ENCODE results near the gene SLC26A1.

SLC26A1 gene

DNA sequence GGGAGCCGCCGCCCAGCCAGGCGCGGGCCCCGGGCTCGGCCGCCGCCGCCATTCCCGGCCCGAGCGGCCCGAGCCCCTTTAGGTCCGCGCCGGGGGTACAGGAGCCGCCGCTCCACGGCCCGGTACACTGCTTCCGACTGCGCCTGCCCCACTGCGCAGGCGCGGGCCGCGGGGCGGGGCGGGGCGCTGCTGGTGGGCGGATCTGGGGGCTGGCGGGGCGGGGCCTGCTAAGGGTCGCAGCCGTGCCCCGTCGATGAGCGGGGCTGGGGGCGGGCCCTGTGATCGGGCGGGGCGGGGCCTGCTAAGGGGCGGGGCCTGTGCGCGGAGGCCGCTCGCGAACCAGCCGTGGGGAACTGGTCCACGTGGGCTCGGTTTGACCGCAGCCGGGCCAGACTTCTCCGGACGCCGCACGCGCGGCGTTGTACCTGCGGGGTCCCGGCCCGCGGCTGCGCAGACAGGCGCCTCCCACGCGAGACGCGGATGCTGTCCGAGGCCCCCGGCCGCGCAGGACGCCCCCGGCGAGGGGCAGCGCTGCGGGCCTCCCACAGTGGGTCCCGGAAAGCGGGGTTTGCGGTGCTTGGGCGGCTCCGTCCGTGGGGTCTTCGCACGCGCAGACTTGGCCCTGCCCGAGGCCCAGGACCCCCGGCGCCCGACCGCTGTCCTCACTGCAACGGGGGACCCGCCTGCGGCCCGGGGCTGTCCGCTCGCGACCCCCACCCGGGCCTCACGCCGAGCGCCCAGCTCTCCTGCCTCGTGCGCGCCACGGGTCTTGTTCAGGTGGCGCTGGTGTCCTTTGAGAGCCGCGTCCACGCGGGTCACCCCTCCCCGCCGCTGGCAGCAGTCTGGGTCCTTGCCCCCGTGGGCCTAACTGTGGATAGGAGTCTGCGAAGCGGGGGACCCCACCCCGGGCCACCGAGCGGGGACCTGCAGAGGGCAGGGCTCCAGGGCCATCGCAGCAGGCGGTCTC, 19.5 kb downstream of the SLC26A1 start, which contains the start of gene DGKQ:
Gene DGKQ (minus strand): TSS at position 139 of the 967 bp plus-strand sequence. CDS start 87 bp downstream, at position 52.
- Mint-ChIP-seq H3K27ac (ENCODE audit: low read depth) (peak within 1 kb of the TSS; percentile 35), H3K9me3 (no peaks in the 10 kb centered on the region), H3K4me1 (peaks cover 20% of the 10 kb centered on the region), H3K36me3 (ENCODE audit: insufficient read depth) (peaks cover 13% of the 10 kb centered on the region), H3K27me3 (no peaks in the 10 kb centered on the region), H3K4me3 (peak within 1 kb of the TSS; percentile 63)
- peak; percentile 74 to 83 for DNase-seq (ENCODE audit: low spot score in 2 of 2)
- ATAC-seq (replicated peaks; ENCODE audit: extremely low read depth, poor library complexity, severe bottlenecking): peak; percentile 51

DNA sequence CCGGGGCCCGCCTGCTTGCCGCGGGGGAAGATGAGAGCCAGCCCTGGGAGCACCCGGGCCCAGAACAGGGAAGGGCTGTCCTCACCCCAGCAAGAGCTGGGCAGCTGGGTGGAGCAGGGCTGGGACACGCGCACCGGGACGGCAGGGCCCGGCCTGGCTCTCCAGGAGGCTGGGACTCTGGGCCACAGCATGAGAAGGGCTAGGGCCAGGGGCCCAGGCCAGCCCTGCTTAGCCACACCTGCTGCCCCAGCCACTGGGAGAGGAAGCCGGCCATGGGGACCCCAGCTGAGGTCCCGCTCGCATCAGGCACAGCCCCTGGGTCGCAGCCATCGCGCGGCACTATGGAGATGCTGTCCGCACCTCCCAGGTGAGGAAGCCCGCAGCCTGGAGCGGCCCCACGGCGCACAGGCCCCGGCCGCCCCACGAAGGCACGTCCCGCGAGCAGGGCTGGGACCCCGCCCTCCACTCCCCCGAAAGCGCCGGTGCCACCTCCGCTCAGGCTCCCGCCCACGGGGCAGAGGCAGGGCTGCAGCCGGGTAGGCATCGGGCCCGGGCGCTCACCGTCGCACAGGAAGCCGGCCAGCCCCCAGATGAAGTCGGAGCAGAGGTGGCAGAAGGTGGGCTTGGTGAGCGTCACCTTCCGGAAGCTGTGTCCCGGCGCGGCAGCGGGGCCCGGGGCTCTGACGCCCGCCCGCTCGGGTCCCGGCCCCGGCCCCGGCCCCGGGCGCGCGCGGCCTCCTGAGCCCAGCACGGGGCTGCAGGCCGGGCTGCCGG, 20.4 kb downstream of the SLC26A1 start:
- ATAC-seq (replicated peaks; ENCODE audit: extremely low read depth, poor library complexity, severe bottlenecking) (peak; percentile 22), DNase-seq (ENCODE audit: low spot score in 2 of 2) (peak; percentile 37 to 63)
- no peaks in the 10 kb centered on the region for H3K9me3 Mint-ChIP-seq
- no peaks in the 10 kb centered on the region for H3K27me3 Mint-ChIP-seq
- H3K36me3 Mint-ChIP-seq (ENCODE audit: insufficient read depth): peaks cover 15% of the 10 kb centered on the region
- peak overlapping the region; percentile 63 for H3K4me3 Mint-ChIP-seq
- peaks cover 20% of the 10 kb centered on the region for H3K4me1 Mint-ChIP-seq
- H3K27ac Mint-ChIP-seq (ENCODE audit: low read depth): peak overlapping the region; percentile 35

DNA sequence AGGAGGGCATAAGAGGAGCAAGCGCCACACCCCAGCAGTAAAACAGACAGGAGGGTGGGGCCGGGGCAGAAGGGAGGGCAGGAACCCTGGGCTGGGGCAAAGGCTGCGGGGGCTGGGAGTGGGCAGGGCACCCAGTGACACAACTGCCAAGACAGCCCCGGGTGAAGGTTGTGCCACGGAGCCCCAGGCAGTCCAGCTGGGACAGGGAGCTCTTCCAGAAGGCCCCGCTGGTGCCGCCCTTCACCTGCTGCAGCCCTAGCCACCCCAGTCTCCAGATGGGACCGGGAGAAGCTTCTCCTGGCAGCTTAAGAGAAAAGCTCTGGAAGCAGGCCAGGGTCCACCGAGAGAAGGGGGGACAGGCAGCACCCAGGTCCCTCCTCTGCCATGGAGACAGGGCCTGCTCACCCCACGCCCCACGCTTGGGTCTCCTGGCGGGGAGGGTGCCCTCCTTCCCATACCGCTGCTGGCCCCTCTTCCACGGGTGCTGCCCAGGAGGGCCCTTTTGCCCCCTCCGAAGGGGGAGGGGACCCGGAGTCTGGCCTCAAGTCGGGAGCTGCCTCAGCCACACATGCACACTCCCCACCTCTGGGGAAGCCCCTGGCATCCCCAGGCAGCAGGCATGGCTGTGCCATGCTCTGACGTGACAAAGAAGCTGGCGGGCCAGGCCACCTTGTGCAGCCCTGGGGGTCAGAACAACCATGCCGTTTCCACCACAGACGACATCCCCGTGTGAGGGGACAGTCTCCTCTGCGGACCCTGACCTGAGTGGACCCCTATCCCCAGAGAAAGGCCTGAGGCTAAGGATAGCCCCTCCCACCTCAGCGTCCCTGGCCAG, 21.3 kb downstream of the SLC26A1 start:
- no peak for ATAC-seq (replicated peaks; ENCODE audit: extremely low read depth, poor library complexity, severe bottlenecking)
- Mint-ChIP-seq H3K27me3 (no peaks in the 10 kb centered on the region), H3K27ac (ENCODE audit: low read depth) (peak overlapping the region; percentile 77), H3K9me3 (no peaks in the 10 kb centered on the region), H3K36me3 (ENCODE audit: insufficient read depth) (peaks cover 15% of the 10 kb centered on the region), H3K4me3 (peak overlapping the region; percentile 63), H3K4me1 (peaks cover 20% of the 10 kb centered on the region)
- no peak for DNase-seq (ENCODE audit: low spot score in 2 of 2)

DNA sequence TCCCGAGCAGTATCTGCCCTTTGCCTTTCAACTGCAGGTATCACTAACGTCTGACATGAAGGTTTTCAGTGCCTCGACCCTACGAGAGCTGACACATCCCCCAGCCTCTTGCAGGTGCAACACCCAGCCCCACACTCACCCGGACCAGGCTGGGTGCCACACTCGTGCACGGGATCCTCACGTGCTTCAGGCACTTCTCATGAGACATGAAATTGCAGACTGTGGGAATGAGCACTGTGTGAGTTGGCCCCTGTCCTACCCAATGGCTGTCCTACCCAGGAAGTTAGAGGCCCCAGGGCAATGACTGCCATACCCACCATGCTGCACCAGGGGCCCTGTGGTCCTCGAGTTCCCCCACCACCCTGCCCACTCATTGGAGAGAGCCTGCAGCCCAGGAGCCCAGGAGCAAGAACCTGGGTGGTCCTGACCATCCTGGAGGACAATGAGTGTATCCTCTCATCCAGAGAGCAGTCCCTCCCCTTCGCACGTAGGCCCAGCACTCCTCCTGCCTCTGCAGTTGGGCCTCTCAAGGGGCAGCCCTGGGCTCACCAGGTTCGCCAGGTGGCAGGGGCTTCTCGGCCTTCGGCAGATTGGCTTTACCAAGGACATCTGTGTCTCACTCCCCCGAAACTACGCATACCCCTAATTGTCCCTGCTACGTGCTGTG, 22.2 kb downstream of the SLC26A1 start:
- no peak for ATAC-seq (replicated peaks; ENCODE audit: extremely low read depth, poor library complexity, severe bottlenecking)
- H3K27ac Mint-ChIP-seq (ENCODE audit: low read depth): peak overlapping the region; percentile 77
- DNase-seq (ENCODE audit: low spot score in 2 of 2): no peak
- no peaks in the 10 kb centered on the region for H3K27me3 Mint-ChIP-seq
- H3K36me3 Mint-ChIP-seq (ENCODE audit: insufficient read depth): peaks cover 16% of the 10 kb centered on the region
- peak overlapping the region; percentile 63 for H3K4me3 Mint-ChIP-seq
- peaks cover 20% of the 10 kb centered on the region for H3K4me1 Mint-ChIP-seq
- no peaks in the 10 kb centered on the region for H3K9me3 Mint-ChIP-seq

DNA sequence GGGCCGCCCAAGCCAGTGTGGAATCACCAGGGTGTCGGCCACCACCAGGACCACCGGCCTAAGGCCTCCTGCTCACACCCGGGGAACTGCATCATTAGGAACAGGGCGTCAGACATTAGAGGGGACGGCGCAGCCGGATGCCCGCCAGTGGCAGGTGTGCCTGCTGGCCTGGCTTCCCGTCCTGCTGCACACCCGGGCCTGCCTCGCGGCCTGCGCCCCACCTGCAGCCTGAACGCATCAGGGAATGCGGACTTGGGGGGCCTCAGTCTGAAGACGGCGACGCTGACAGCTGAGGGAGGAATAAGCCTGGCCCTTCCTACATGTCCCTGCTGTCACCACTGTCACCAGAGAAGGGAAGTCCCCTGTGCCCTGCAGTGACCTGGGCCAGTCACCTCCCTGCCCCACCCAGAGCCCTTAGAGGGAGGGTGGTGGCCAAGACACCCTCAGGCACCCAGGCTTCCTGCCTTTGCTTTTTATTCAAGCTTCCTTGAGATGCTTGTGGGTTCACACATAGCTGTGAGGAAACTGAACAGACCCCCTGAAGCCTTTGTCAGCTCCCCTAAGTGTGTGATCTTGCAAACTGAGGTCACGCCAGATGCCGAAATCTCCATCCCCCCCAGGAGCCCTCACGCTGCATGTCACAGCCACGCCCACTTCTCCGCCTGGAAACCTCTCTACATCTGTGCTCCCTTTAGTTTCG, 23.0 kb downstream of the SLC26A1 start:
- Mint-ChIP-seq H3K27me3 (no peaks in the 10 kb centered on the region), H3K4me1 (peaks cover 20% of the 10 kb centered on the region), H3K9me3 (no peaks in the 10 kb centered on the region), H3K4me3 (peak overlapping the region; percentile 63), H3K36me3 (ENCODE audit: insufficient read depth) (peaks cover 17% of the 10 kb centered on the region), H3K27ac (ENCODE audit: low read depth) (peak overlapping the region; percentile 77)
- ATAC-seq (replicated peaks; ENCODE audit: extremely low read depth, poor library complexity, severe bottlenecking) (peak; percentile 82), DNase-seq (ENCODE audit: low spot score in 2 of 2) (peak; percentile 52 to 88)

DNA sequence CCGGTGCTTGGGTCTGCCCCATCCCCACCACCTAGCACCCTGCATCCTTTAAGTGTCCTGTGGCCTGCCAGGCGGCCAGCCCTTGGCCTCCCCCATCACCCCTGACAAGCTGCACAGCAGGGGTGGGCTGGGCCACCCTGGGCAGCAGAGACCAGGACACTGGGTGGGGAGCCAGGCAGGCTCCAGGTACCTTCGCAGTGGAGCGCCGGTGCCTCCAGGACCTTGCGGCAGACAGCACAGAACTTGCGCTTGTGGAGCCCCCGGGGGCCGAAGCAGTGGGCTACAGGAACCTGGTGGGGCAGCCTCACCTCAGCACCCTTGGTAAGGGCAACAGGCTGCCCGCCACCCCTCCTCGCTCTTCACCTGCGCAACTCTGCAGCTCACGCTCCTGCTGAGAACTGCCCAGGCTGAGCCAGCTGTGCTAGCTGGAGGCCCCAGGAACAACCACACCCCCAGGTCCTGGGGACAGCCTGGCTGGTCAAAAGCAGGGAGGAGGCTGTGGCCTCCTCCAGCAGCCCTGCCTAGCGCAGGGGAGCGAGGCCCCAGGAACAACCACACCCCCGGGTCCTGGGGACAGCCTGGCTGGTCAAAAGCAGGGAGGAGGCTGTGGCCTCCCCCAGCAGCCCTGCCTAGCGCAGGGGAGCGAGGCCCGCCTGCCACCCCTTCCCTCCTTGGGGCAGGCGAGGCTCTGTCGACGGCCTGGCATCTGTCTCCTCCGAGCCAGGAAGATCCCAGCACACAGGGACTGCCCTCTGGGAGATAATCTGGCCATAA, 24.4 kb downstream of the SLC26A1 start:
- Mint-ChIP-seq H3K36me3 (ENCODE audit: insufficient read depth) (peaks cover 18% of the 10 kb centered on the region), H3K27me3 (no peaks in the 10 kb centered on the region), H3K9me3 (no peaks in the 10 kb centered on the region), H3K4me1 (peaks cover 20% of the 10 kb centered on the region), H3K27ac (ENCODE audit: low read depth) (peak overlapping the region; percentile 77), H3K4me3 (no peak overlapping the region)
- DNase-seq (ENCODE audit: low spot score in 2 of 2) (no peak), ATAC-seq (replicated peaks; ENCODE audit: extremely low read depth, poor library complexity, severe bottlenecking) (no peak)

DNA sequence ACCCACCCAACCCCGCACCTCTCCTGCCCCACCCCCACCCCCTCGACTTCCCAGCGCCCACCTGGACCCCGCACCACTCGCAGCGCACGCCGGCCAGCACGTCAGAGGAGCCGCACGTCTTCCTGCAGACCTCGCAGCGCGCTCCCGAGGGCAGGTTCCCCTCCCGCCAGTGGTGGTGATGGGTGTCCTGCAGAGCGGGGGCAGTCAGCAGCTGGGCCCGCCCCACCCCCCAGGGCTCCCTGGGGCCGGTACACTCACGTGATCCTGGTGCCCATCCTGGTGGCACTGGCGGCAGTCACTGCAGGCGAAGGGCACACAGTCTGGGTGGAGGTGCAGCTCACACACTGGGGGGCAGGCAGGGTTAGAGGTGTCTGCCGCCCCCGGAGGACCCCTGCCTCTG, 25.0 kb downstream of the SLC26A1 start:
- no peaks in the 10 kb centered on the region for H3K27me3 Mint-ChIP-seq
- no peak for DNase-seq (ENCODE audit: low spot score in 2 of 2)

DNA sequence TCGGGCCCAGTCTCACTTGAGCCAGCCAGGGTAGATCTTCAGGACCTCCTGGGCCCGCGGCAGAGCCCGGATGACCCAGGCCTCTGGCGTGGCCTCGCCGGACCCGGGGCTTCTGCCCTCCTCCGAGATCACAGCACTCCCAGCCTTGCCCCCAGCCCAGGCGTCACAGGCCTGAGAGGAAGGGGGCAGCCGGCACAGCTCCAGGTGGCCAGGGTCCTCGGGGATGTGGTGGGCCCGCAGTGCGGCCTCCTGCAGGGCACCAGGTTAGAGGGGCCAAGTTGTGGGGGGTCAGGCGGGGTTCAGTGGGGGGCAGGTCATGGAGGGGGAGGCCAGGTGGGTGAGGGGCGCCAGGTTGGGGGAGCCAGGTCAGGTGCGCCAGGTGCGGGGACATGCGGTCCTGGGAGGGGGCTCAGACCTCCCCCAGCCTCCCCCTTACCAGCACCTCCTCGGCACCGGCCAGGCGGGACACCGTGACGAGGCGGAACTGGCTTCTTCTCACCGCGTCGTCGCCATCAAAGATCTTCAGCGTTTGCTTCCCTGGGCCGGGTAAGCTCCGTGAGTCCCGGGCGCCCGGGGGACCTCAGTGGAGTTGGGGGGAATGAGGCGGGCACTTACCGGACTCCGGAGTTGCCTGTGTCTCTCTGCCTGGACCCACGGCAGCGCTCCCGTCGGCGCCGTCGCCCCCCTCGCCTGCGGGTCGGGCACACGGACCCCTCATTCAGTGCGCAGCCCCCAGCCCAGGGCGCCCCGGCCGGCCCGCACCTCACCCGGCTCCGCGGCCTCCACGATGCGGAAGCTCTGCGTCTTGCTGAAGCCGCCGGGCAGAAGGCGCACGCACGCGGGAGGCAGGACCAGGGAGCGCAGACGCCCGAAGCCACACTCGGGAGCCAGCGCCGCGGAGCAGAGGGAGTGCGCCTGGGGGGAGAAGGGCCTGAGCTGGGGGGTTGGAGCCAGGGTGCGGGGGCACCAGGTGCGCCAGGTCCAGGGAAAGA, 25.8 kb downstream of the SLC26A1 start:
- DNase-seq (ENCODE audit: low spot score in 2 of 2): no peak
- Mint-ChIP-seq H3K4me3 (no peak overlapping the region), H3K27me3 (no peaks in the 10 kb centered on the region)

More for the DNA sequence above, 25.0 kb downstream of the SLC26A1 start:
- Mint-ChIP-seq H3K27ac (ENCODE audit: low read depth) (no peak overlapping the region), H3K4me3 (no peak overlapping the region), H3K9me3 (no peaks in the 10 kb centered on the region), H3K36me3 (ENCODE audit: insufficient read depth) (peaks cover 19% of the 10 kb centered on the region), H3K4me1 (peaks cover 20% of the 10 kb centered on the region)
- no peak for ATAC-seq (replicated peaks; ENCODE audit: extremely low read depth, poor library complexity, severe bottlenecking)

DNA sequence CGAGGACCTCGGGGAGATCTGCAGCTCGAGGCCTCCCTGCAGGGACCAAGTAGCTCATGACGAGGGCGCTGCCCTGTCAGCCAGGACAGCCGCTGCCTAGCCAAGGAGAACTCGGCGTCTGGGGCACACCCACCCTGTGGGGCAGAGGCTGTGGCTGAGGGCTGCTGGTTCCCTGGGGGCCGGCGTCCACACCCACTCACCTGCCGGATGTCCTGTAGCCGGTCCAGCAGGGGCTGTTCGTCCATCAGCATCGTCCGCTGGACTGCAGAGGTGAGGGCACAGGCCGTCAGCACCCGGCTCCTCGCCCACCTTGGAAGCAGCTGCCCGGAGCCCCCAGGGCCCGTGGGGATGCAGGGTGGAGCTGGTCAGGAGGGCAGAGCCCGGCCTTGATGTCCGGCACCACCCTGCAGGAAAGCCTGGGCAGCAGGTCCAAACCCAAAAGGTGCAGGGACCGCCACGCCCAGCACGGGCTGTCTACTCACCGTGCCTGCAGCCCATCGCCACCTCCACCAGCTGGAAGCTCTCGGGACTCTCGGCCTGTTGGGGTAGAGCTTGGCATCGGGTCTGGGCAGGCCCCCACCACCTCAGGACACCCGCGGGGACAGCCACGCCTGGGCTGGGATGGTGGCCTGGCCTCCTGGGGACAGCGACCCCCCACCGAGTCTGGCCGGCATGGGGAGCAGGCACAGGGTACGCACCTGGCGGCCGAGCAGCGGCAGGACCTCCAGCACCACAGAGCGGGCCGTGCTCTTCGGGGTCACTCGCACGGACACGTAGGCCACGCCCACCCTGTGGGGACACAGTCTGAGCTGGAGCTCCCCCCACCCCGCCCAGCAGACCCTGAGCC, 26.7 kb downstream of the SLC26A1 start:
- Mint-ChIP-seq H3K4me1 (peaks cover 19% of the 10 kb centered on the region), H3K27ac (ENCODE audit: low read depth) (no peak overlapping the region), H3K9me3 (no peaks in the 10 kb centered on the region), H3K4me3 (no peak overlapping the region), H3K36me3 (ENCODE audit: insufficient read depth) (peaks cover 25% of the 10 kb centered on the region), H3K27me3 (no peaks in the 10 kb centered on the region)
- no peak for ATAC-seq (replicated peaks; ENCODE audit: extremely low read depth, poor library complexity, severe bottlenecking)
- no peak for DNase-seq (ENCODE audit: low spot score in 2 of 2)

More for the DNA sequence above, 25.8 kb downstream of the SLC26A1 start:
- no peak overlapping the region for H3K27ac Mint-ChIP-seq (ENCODE audit: low read depth)
- ATAC-seq (replicated peaks; ENCODE audit: extremely low read depth, poor library complexity, severe bottlenecking): no peak
- peaks cover 20% of the 10 kb centered on the region for H3K4me1 Mint-ChIP-seq
- H3K9me3 Mint-ChIP-seq: no peaks in the 10 kb centered on the region
- H3K36me3 Mint-ChIP-seq (ENCODE audit: insufficient read depth): peaks cover 23% of the 10 kb centered on the region

All from central memory CD8-positive, alpha-beta T cell (primary cell).